IMR-90 (cell line): ENCODE data around the gene CDHR1. TPM values are rescaled to one million over a fixed set of nuclear protein-coding genes. Genes with fewer than 3 reads are reported as not detected.

ENCODE experiments used
- ATAC-seq: fragments of 200-7000 bp; cut with Tn5 transposase; 2 replicates; pipeline ENCODE4 v1.9.1; 2020; ENCODE audit warnings: low read depth, mild to moderate bottlenecking, moderate library complexity
- BruUV-seq: library from RNA; stranded (reverse); fragments of 400-500 nt; replicated peaks from 2 replicates; lab custom pipeline; 2021; lab: Mats Ljungman, UMichigan
- CTCF ChIA-PET: fragments of 300-600 bp; formaldehyde crosslinking; extraction: SDS; loops from one replicate; lab custom pipeline; 2021; ENCODE audit warnings: antibody characterized with exemption; lab: Yijun Ruan, JAX
- POLR2A ChIA-PET: fragments of 300-600 bp; sonication (Branson Sonifier 250); formaldehyde crosslinking; loops from one replicate; lab custom pipeline; 2022; ENCODE audit warnings: antibody characterized with exemption; ENCODE audit not compliant: unreplicated experiment; lab: Charles Lee
- DNase-seq: peaks from one replicate; pipeline ENCODE4 v3.0.0; 2013
- H2AFZ ChIP-seq: replicated peaks from 2 replicates; pipeline ENCODE3; 2013; ENCODE audit warnings: low read length, mild to moderate bottlenecking; ENCODE audit not compliant: poor library complexity
- H2AK5ac ChIP-seq: 2 replicates; pipeline ENCODE4 v1.6.1; 2013; ENCODE audit warnings: low read depth, low read length, inconsistent platforms
- H2AK9ac ChIP-seq: replicated peaks from 2 replicates; pipeline ENCODE3; 2013; ENCODE audit warnings: mild to moderate bottlenecking, low read depth, low read length, moderate library complexity; ENCODE audit not compliant: poor library complexity
- H2BK120ac ChIP-seq: 2 replicates; pipeline ENCODE4 v1.6.1; 2013; ENCODE audit warnings: low read depth, low read length, inconsistent platforms
- H2BK15ac ChIP-seq: 3 replicates; pipeline ENCODE4 v1.6.1; 2013; ENCODE audit warnings: low read depth, low read length, inconsistent platforms
- H2BK20ac ChIP-seq: 2 replicates; pipeline ENCODE4 v1.6.1; 2013; ENCODE audit warnings: low read depth, mild to moderate bottlenecking, inconsistent platforms, low read length, moderate library complexity
- H2BK5ac ChIP-seq: 2 replicates; pipeline ENCODE4 v1.6.1; 2013; ENCODE audit warnings: mild to moderate bottlenecking, low read depth, low read length, inconsistent platforms; ENCODE audit not compliant: poor library complexity, severe bottlenecking
- H3K14ac ChIP-seq: replicated peaks from 2 replicates; pipeline ENCODE4 v1.6.1; 2013; ENCODE audit warnings: low read depth, low read length, inconsistent platforms
- H3K18ac ChIP-seq: 2 replicates; pipeline ENCODE4 v1.6.1; 2013; ENCODE audit warnings: low read depth, low read length, control low read depth
- H3K23ac ChIP-seq: 2 replicates; pipeline ENCODE4 v1.6.1; 2013; ENCODE audit warnings: low read depth, low read length, inconsistent platforms
- H3K27ac ChIP-seq: 2 replicates; pipeline ENCODE4 v1.5.1; 2013; ENCODE audit warnings: mild to moderate bottlenecking, control low read depth, low read length; ENCODE audit not compliant: insufficient read depth
- H3K27me3 ChIP-seq: 2 replicates; pipeline ENCODE4 v1.6.1; 2013; ENCODE audit warnings: low read length; ENCODE audit not compliant: control insufficient read depth, insufficient read depth
- H3K36me3 ChIP-seq: 2 replicates; pipeline ENCODE4 v1.6.1; 2013; ENCODE audit warnings: low read length, mixed read lengths; ENCODE audit not compliant: control insufficient read depth, insufficient read depth
- H3K4ac ChIP-seq: 2 replicates; pipeline ENCODE4 v1.6.1; 2013; ENCODE audit warnings: low read depth, low read length, inconsistent platforms
- H3K4me1 ChIP-seq: 2 replicates; pipeline ENCODE4 v1.6.1; 2013; ENCODE audit warnings: low read length, mixed read lengths; ENCODE audit not compliant: control insufficient read depth, insufficient read depth
- H3K4me2 ChIP-seq: 2 replicates; pipeline ENCODE4 v1.6.1; 2013; ENCODE audit warnings: low read depth, mild to moderate bottlenecking, control low read depth, low read length, moderate library complexity
- H3K4me3 ChIP-seq: 2 replicates; pipeline ENCODE4 v1.5.1; 2013; ENCODE audit warnings: low read depth, mild to moderate bottlenecking, control low read depth, low read length, moderate library complexity; ENCODE audit not compliant: insufficient read depth
- H3K56ac ChIP-seq: 2 replicates; pipeline ENCODE4 v1.6.1; 2013; ENCODE audit warnings: low read length, inconsistent platforms; ENCODE audit not compliant: insufficient read depth; ENCODE audit errors: extremely low read depth
- H3K79me1 ChIP-seq, 2 experiments: 2 replicates each; pipeline ENCODE4 v1.6.1; 2013; ENCODE audit warnings: low read length in 2 of 2, inconsistent platforms in 1 of 2, low read depth in 1 of 2
- H3K9ac ChIP-seq: 2 replicates; pipeline ENCODE4 v1.6.1; 2013; ENCODE audit warnings: low read depth, low read length, control low read depth
- H3K9me1 ChIP-seq: 2 replicates; pipeline ENCODE4 v1.6.1; 2013; ENCODE audit warnings: low read length, inconsistent platforms; ENCODE audit not compliant: insufficient read depth
- H3K9me3 ChIP-seq: 2 replicates; pipeline ENCODE4 v1.6.1; 2013; ENCODE audit warnings: low read length; ENCODE audit not compliant: control insufficient read depth, insufficient read depth
- H4K20me1 ChIP-seq: 2 replicates; pipeline ENCODE4 v1.6.1; 2013; ENCODE audit warnings: low read length, inconsistent platforms; ENCODE audit not compliant: insufficient read depth
- H4K5ac ChIP-seq: 2 replicates; pipeline ENCODE4 v1.6.1; 2013; ENCODE audit warnings: mild to moderate bottlenecking, low read depth, low read length, control low read depth
- H4K8ac ChIP-seq, 2 experiments: 2 replicates each; pipeline ENCODE4 v1.6.1; 2013; ENCODE audit warnings: low read depth in 2 of 2, low read length in 2 of 2, control low read depth in 1 of 2, inconsistent platforms in 1 of 2
- H4K91ac ChIP-seq: 2 replicates; pipeline ENCODE4 v1.6.1; 2013; ENCODE audit warnings: low read depth, low read length, inconsistent platforms; ENCODE audit not compliant: insufficient read depth
- CTCF ChIP-seq: conservative IDR thresholded peaks from 2 replicates; pipeline ENCODE4 v1.5.1; 2012; ENCODE audit warnings: mild to moderate bottlenecking, low read depth, low read length, improper control_type of control experiment
- USF2 ChIP-seq: fragments of 150-350 bp; IDR thresholded peaks from 2 replicates; pipeline ENCODE4 v1.6.1; 2017; ENCODE audit warnings: mild to moderate bottlenecking, antibody characterized with exemption, low read length, low read depth
- WGBS, 2 experiments: methylation state at CpG; one replicate each; pipeline versions ENCODE4 v1.1.5 to v1.1.7; 2013; ENCODE audit warnings: missing lambda C conversion rate in 2 of 2; ENCODE audit not compliant: insufficient read length in 1 of 2; ENCODE audit errors: extremely low coverage in 2 of 2; 5-methylcytosine and 5-hydroxymethylcytosine counted together
- dilution Hi-C: fragments of 300-500 bp; cut with HindIII; formaldehyde crosslinking; loops from one replicate; pipeline ENCODE4 v1.14.3; 2018; ENCODE audit warnings: low sequenced_read_pairs; ENCODE audit not compliant: unreplicated experiment
- in situ Hi-C: fragments of 300-500 bp; cut with MboI; formaldehyde crosslinking; loops from 3 replicates; pipeline ENCODE4 v1.14.3; 2019; ENCODE audit warnings: low sequenced_read_pairs, inconsistent platforms, mixed read lengths
- intact Hi-C: fragments of 100-400 bp; cut with micrococcal nuclease; formaldehyde crosslinking; loops from 2 replicates; pipeline ENCODE4 v1.10.0; 2022
- polyA plus RNA-seq, 3 experiments: library from polyadenylated mRNA; depleted of rRNA; stranded (reverse); fragments of >200 nt; gene quantifications; 2 replicates each; pipeline ENCODE4 v1.2.3, GENCODE V29; 2012; ENCODE audit warnings: low replicate concordance in 1 of 3
- total RNA-seq: library from RNA; depleted of rRNA; stranded (reverse); fragments of >200 nt; gene quantifications from 2 replicates; pipeline ENCODE4 v1.2.3, GENCODE V29; 2012

CDHR1 gene
- total and polyA plus RNA-seq, 2 of the 4 experiments (the other 2 are of a cell fraction), result not detected

GRCh38 chr10:84213076-84213475 is 18.7 kb downstream of the CDHR1 start:
- TF ChIP-seq CTCF (no peak), USF2 (no peak)
- Histone ChIP-seq H2BK15ac (no peak overlapping the region), H3K4me1 (no peaks in the 10 kb centered on the region), H2AK9ac (no peak overlapping the region), H4K20me1 (no peaks in the 10 kb centered on the region), H2BK5ac (no peak overlapping the region), H3K9ac (no peak overlapping the region), H3K27me3 (no peaks in the 10 kb centered on the region; the same call in 1 of the 2 replicates), H3K56ac (no peak overlapping the region), H2BK20ac (no peak overlapping the region), H3K9me1 (no peaks in the 10 kb centered on the region), H2BK120ac (no peak overlapping the region), H4K91ac (no peak overlapping the region), H4K5ac (no peak overlapping the region), H2AK5ac (no peak overlapping the region), H3K4ac (no peak overlapping the region), H3K23ac (no peak overlapping the region), H3K9me3 (no peaks in the 10 kb centered on the region), H4K8ac (no peak overlapping the region), H3K4me3 (no peak overlapping the region), H3K18ac (no peak overlapping the region), H3K79me1 (no peaks in the 10 kb centered on the region), H3K14ac (no peak overlapping the region), H3K36me3 (no peaks in the 10 kb centered on the region), H2AFZ (no peak overlapping the region), H3K27ac (no peak overlapping the region), H3K4me2 (no peak overlapping the region)
- in situ Hi-C loops (no loop called here), intact Hi-C loops (no loop called here), dilution Hi-C loops (no loop called here)
- no peak for ATAC-seq
- DNase-seq, result no peak
- ChIA-PET POLR2A (no interaction called here), CTCF (no interaction called here)
- no CpG with 5 or more reads among the region's 11 CpGs for WGBS, 2 experiments
- BruUV-seq, result no TSS peak
